ENCODE measurements around the gene HSPA12A.

GRCh38 chr10:116780691-116781205 lies 38.4 kb upstream of the HSPA12A start:
- TF ChIP-seq GATA2 (IDR thresholded peaks at IDR 0.05; ENCODE audit: low read depth, low read length) (no peak), GATA3 (IDR thresholded peaks at IDR 0.05; ENCODE audit: low read depth, low read length) (no peak)

All from SH-SY5Y (cell line).